NCI-H748 (cell line): Measurements from ENCODE around the gene EBF3.

Experiments used
- DNase-seq: peaks from one replicate; lab custom pipeline; 2025; ENCODE audit not compliant: unreplicated experiment; lab: John Stamatoyannopoulos, UW

The EBF3 gene, protein sequence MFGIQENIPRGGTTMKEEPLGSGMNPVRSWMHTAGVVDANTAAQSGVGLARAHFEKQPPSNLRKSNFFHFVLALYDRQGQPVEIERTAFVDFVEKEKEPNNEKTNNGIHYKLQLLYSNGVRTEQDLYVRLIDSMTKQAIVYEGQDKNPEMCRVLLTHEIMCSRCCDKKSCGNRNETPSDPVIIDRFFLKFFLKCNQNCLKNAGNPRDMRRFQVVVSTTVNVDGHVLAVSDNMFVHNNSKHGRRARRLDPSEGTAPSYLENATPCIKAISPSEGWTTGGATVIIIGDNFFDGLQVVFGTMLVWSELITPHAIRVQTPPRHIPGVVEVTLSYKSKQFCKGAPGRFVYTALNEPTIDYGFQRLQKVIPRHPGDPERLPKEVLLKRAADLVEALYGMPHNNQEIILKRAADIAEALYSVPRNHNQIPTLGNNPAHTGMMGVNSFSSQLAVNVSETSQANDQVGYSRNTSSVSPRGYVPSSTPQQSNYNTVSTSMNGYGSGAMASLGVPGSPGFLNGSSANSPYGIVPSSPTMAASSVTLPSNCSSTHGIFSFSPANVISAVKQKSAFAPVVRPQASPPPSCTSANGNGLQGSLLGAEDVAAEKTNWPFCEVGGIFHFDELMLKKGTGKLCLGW

DNA sequence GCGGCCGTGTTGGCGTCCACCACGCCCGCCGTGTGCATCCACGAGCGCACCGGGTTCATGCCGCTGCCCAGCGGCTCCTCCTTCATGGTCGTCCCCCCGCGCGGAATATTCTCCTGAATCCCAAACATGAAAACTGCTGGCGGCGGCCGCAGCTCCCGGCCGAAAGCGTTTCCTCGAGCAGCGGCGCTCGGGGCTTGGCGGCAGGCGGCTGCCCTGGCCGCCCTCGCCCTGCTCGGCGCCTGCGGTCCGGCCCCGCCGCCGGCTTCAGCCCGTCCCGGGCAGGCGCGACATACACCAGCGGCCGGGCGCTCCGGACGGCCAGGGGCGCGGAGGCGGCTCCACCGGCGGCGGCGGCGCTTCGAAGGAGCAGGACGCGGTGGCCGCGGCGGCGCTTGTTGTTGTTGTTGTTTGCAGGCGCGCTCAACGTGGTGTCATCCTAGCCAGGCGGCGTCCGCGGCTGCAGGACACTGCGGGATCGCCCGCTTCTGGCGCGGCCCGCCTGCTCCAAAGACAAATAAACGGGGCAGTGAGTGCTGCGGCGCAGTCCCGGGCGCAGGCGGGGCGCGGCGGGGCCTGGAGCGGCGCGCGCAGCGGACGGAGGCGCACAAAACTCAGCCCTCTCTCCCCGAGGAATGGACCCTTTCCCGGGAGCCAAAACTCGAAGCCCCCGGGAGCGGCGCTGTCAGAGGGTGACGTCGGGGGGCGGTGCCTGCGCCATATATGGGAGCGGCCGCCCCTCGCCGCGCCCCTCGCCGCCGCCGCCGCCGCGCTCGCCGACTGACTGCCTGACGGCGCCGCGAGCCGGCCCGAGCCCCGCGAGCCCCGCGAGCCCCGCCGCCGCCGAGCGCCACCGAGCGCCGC is at the start of gene EBF3:
TSS of gene EBF3 (minus strand) at position 634 of the 861 bp plus-strand sequence. CDS start at position 128, 506 bp downstream.
- DNase-seq, result peak; percentile 83

GRCh38 chr10:130013335-130014262 is 49.5 kb upstream of the EBF3 start:
- DNase-seq, result no peak

DNA sequence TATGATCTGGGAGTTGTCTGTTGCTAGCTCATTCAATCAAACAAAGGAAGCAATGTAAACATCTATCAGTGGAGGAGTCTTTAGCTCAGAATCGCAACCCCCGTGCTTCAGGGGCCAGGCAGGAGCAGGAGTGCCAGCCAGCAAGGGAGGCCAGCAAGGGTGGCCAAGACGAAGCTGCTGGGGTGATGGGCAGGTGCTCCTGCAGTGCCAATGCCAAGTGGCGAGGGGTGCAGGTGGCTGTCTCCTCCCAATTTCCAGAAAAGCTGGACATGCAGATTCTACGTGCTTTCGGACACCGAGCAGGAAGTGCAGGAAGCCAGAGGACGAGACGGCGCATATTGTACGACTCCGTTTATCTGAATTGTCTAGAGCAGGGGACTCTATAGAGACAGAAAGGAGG is 48.1 kb upstream of the EBF3 start:
- DNase-seq, result no peak

GRCh38 chr10:130010653-130011052 is 46.6 kb upstream of the EBF3 start:
- DNase-seq, result no peak

- DNase-seq, result no peak
These were observed 45.2 kb upstream of the EBF3 start for GRCh38 chr10:130009228-130009627.

GRCh38 chr10:130003787-130004613 is 39.9 kb upstream of the EBF3 start:
- no peak for DNase-seq

DNA sequence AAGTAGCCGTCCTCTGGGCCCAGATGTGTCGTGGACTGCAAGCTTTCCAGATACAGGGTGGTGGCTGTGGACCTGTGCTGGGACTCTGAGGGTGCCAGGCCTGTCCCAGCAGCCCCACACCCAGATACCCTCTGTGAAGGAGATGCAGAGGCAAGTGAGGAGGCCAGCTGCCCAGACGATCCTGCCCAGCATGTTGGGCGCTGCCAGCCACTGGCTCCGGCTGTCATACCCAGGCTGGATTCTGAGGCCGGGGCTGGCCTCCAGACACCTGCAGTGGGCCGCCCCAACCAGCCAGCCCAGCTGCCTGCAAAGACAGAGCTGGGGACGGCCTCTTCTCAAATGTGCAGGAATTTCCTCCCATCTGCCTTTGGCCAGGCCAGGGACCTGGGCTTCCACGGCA is 39.1 kb upstream of the EBF3 start:
- no peak for DNase-seq

GRCh38 chr10:130002606-130003005 is 38.5 kb upstream of the EBF3 start:
- DNase-seq, result no peak

GRCh38 chr10:130000918-130001317 is 36.8 kb upstream of the EBF3 start:
- DNase-seq, result no peak

DNA sequence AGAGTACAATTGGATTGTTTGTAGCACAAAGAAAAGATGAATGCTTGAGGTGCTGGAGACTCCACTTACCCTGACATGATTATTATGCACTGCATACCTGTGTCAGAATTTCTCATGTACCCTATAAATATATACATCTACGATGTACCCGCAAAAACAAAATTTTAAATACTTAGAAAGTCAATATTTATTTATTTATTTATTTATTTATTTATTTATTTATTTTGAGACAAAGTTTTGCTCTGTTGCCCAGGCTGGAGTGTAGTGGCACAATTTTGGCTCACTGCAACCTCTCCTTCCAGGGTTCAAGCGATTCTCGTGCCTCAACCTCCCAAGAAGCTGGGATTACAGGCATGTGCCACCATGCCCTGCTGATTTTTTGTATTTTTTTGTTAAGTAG is 35.1 kb upstream of the EBF3 start:
- no peak for DNase-seq

DNA sequence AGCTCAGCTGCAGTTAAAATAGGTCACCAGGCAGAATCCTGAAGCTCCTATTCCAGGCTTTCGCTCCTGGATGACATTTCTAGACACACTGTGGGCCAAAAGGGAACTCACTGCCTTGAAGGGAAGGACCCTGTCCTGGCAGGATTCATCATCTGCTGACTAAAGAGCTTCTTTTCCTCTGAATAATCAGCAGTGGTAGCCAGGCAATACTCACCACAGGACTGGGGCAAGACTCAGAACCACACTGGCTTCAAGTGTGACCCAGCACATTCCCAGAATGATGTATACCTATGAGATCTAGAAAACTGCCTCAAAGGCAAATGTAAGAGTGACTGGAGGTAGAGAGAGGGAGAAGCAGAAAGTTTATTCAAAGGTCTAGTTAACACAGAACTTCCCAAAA is 29.5 kb upstream of the EBF3 start:
- DNase-seq, result no peak

- DNase-seq, result no peak
These were observed 28.3 kb upstream of the EBF3 start for GRCh38 chr10:129992356-129992755.

GRCh38 chr10:129982825-129983224 is 18.8 kb upstream of the EBF3 start:
- no peak for DNase-seq

GRCh38 chr10:129978980-129979379 is 14.9 kb upstream of the EBF3 start:
- DNase-seq, result no peak

- no peak for DNase-seq
These were observed 14.2 kb upstream of the EBF3 start for GRCh38 chr10:129978322-129978721.

DNA sequence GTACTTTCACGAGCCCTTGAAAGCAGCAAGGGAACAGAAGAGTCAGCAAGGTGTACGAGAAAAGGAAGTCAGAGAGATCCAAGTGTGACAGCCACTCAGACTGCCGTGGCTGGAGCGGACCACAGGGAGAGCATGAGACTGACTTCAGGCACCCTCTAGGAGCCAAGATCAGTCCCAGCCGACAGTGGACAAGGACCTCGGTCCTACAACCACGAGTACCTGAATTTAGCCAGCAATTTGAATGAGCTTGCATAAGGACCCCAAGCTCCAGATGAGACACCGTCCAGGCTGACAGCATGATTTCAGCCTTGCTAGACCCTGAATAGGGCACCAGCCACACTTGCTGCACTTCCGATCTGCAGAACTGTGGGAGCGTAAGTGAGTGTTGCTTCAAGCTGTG is 13.7 kb upstream of the EBF3 start:
- DNase-seq, result no peak

DNA sequence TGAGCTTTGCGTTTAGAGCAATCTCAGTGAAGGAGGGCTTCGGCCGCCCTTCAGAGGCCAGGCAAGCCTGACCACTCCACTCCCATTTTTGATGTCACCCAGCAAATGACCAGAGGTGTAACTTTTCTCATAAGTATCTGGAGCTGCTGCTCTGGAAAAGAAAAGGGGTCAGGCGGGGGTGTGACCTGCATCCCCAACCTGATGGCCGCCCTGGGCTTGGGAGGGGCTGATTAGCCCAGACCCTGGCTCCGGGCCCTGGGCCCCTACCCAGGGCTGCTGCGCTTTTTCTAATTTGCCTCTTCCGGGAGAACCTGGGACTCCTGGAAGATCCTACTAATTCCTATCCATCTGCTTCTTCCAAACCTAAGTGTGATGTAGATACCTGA is 9.6 kb upstream of the EBF3 start:
- DNase-seq, result no peak

- no peak for DNase-seq
These were observed 9.0 kb upstream of the EBF3 start for GRCh38 chr10:129972966-129973673.
